PC-3 (cell line): ENCODE data around the gene IQCK. TPM values are rescaled to one million over a fixed set of nuclear protein-coding genes. Genes with fewer than 3 reads are reported as not detected.

Experiments used
- ATAC-seq: fragments of 200-7000 bp; cut with Tn5 transposase; 2 replicates; pipeline ENCODE4 v1.9.1; 2020; ENCODE audit warnings: mild to moderate bottlenecking, moderate library complexity
- BruUV-seq: library from RNA; stranded (reverse); fragments of 400-500 nt; replicated peaks from 2 replicates; lab custom pipeline; 2021; lab: Mats Ljungman, UMichigan
- CTCF ChIA-PET: fragments of 300-600 bp; sonication (Branson Sonifier 250); formaldehyde crosslinking; loops from one replicate; lab custom pipeline; 2022; ENCODE audit warnings: antibody characterized with exemption; lab: Charles Lee
- POLR2A ChIA-PET: fragments of 300-600 bp; sonication (Branson Sonifier 250); formaldehyde crosslinking; loops from one replicate; lab custom pipeline; 2022; ENCODE audit warnings: antibody characterized with exemption; ENCODE audit not compliant: unreplicated experiment; lab: Charles Lee
- DNase-seq: peaks from one replicate; pipeline ENCODE4 v3.0.0-alpha.2; 2015
- H2AFZ ChIP-seq: fragments of 300-600 bp; sonication (generic); 2 replicates; pipeline ENCODE4 v1.6.0; 2016; ENCODE audit warnings: antibody characterized with exemption, low read length
- H3F3A ChIP-seq: fragments of 300-600 bp; sonication (generic); one replicate; pipeline ENCODE4 v1.6.0; 2017; ENCODE audit warnings: antibody characterized with exemption, low read length, control low read depth, mild to moderate bottlenecking; ENCODE audit not compliant: unreplicated experiment
- H3K27ac ChIP-seq: fragments of 300-600 bp; sonication (generic); 2 replicates; pipeline ENCODE4 v1.5.1; 2016; ENCODE audit warnings: mild to moderate bottlenecking, low read length
- H3K27me3 ChIP-seq: fragments of 300-600 bp; sonication (generic); 2 replicates; pipeline ENCODE4 v1.6.1; 2016; ENCODE audit warnings: low read length, mixed read lengths
- H3K36me3 ChIP-seq: fragments of 300-600 bp; sonication (generic); 2 replicates; pipeline ENCODE4 v1.6.1; 2016; ENCODE audit warnings: low read depth, mixed run types, low read length, mixed read lengths
- H3K4me1 ChIP-seq: fragments of 300-600 bp; sonication (generic); 2 replicates; pipeline ENCODE4 v1.5.1; 2016; ENCODE audit warnings: low read length; ENCODE audit not compliant: insufficient read depth
- H3K4me2 ChIP-seq: fragments of 300-600 bp; sonication (generic); 2 replicates; pipeline ENCODE4 v1.6.0; 2016; ENCODE audit warnings: low read length
- H3K4me3 ChIP-seq: fragments of 300-600 bp; sonication (generic); 2 replicates; pipeline ENCODE4 v1.5.1; 2016; ENCODE audit warnings: mild to moderate bottlenecking, low read length, mixed read lengths
- H3K79me2 ChIP-seq: fragments of 300-600 bp; sonication (generic); 2 replicates; pipeline ENCODE4 v1.6.1; 2017; ENCODE audit warnings: low read length, mixed read lengths
- H3K9ac ChIP-seq: fragments of 300-600 bp; sonication (generic); 2 replicates; pipeline ENCODE4 v1.6.0; 2016; ENCODE audit warnings: mild to moderate bottlenecking, low read length
- H3K9me2 ChIP-seq: fragments of 300-600 bp; sonication (generic); replicated peaks from 2 replicates; pipeline ENCODE4 v1.6.1; 2016; ENCODE audit warnings: mixed run types, low read length, mixed read lengths
- H3K9me3 ChIP-seq: fragments of 300-600 bp; sonication (generic); 2 replicates; pipeline ENCODE4 v1.6.1; 2016; ENCODE audit warnings: low read length, mixed read lengths
- H4K20me1 ChIP-seq: fragments of 300-600 bp; sonication (generic); 2 replicates; pipeline ENCODE4 v1.6.1; 2016; ENCODE audit warnings: low read length, mixed read lengths
- CTCF ChIP-seq: fragments of 300-600 bp; sonication (generic); conservative IDR thresholded peaks from 2 replicates; pipeline ENCODE4 v1.5.1; 2017; ENCODE audit warnings: antibody characterized with exemption, low read depth, mild to moderate bottlenecking, low read length
- EZH2 ChIP-seq: fragments of 300-600 bp; sonication (generic); IDR thresholded peaks from one replicate; pipeline ENCODE4 v1.6.1; 2017; ENCODE audit warnings: antibody characterized with exemption, mild to moderate bottlenecking, low read length; ENCODE audit not compliant: unreplicated experiment
- EZH2phosphoT487 ChIP-seq: fragments of 300-600 bp; sonication (generic); IDR thresholded peaks from 2 replicates; pipeline ENCODE4 v1.6.1; 2018; ENCODE audit warnings: mild to moderate bottlenecking, antibody characterized with exemption, low read length, borderline replicate concordance
- intact Hi-C: fragments of 100-400 bp; cut with micrococcal nuclease; formaldehyde crosslinking; loops from 2 replicates; pipeline ENCODE4 v1.9.0; 2023
- total RNA-seq: library from RNA; depleted of rRNA; stranded (reverse); fragments of >200 nt; gene quantifications from 2 replicates; pipeline ENCODE4 v1.2.3, GENCODE V29; 2014

IQCK gene
- total RNA-seq, 1 experiment from 2014 or later: 8.9 TPM

GRCh38 chr16:19881028-19881427, 163.0 kb downstream of the IQCK start:
- Histone ChIP-seq H4K20me1 (no peaks in the 10 kb centered on the region), H2AFZ (no peak overlapping the region), H3K27ac (no peak overlapping the region), H3F3A (no peaks in the 10 kb centered on the region), H3K9me3 (no peaks in the 10 kb centered on the region), H3K9ac (no peak overlapping the region), H3K4me3 (no peak overlapping the region), H3K27me3 (no peaks in the 10 kb centered on the region), H3K4me1 (peaks cover 4% of the 10 kb centered on the region; the same call in 1 of the 2 replicates), H3K79me2 (peaks cover 27% of the 10 kb centered on the region; the same call in 1 of the 2 replicates), H3K36me3 (no peaks in the 10 kb centered on the region), H3K4me2 (no peak overlapping the region), H3K9me2 (no peaks in the 10 kb centered on the region)
- TF ChIP-seq CTCF (no peak), EZH2phosphoT487 (no peak), EZH2 (no peak)
- POLR2A ChIA-PET: no interaction called here
- intact Hi-C loops: no loop called here
- no peak for DNase-seq
- CTCF ChIA-PET: no interaction called here
- no peak for ATAC-seq
- no TSS peak for BruUV-seq

DNA sequence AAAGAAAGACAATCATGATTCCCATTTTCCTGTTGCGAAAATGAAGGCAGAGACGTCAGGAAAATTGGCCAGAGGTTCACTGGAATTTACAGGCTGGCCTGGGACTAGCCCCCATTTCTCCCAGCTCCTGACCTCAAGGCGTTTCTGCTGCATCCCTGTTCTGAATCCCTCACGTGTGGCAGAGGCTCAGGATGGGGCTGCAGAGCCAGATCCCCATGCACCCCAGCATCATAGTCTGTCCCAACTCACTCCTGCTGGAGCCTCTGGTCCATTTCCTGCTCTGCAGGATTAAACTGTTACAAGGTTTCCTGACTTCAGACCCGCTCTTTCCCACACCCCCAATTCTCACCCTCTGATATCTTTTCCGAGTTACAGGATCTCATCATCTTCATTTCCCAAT, 163.7 kb downstream of the IQCK start:
- Histone ChIP-seq H3K4me2 (no peak overlapping the region), H3K9ac (no peak overlapping the region), H3K27me3 (no peaks in the 10 kb centered on the region), H3K9me3 (no peaks in the 10 kb centered on the region), H3K36me3 (no peaks in the 10 kb centered on the region), H3K79me2 (peaks cover 27% of the 10 kb centered on the region; the same call in 1 of the 2 replicates), H3K27ac (no peak overlapping the region), H3K9me2 (no peaks in the 10 kb centered on the region), H3K4me3 (no peak overlapping the region), H3F3A (no peaks in the 10 kb centered on the region), H2AFZ (no peak overlapping the region), H4K20me1 (no peaks in the 10 kb centered on the region), H3K4me1 (peaks cover 4% of the 10 kb centered on the region; the same call in 1 of the 2 replicates)
- ChIA-PET POLR2A (no interaction called here), CTCF (no interaction called here)
- BruUV-seq: no TSS peak
- intact Hi-C loops: no loop called here
- no peak for TF ChIP-seq EZH2phosphoT487
- DNase-seq (no peak), ATAC-seq (no peak)

- H3K9ac ChIP-seq: no peak overlapping the region
- no peak overlapping the region for H2AFZ ChIP-seq
- BruUV-seq: no TSS peak
- no peaks in the 10 kb centered on the region for H3K36me3 ChIP-seq
- no peaks in the 10 kb centered on the region for H3F3A ChIP-seq
- ChIA-PET POLR2A (no interaction called here), CTCF (no interaction called here)
- intact Hi-C loops: no loop called here
- no peaks in the 10 kb centered on the region for H3K9me2 ChIP-seq
- H3K4me1 ChIP-seq: peaks cover 4% of the 10 kb centered on the region; the same call in 1 of the 2 replicates
- no peaks in the 10 kb centered on the region for H3K27me3 ChIP-seq
- no peak overlapping the region for H3K27ac ChIP-seq
- ATAC-seq (no peak), DNase-seq (no peak)
- TF ChIP-seq EZH2: no peak
- TF ChIP-seq EZH2phosphoT487: no peak
- TF ChIP-seq CTCF: no peak
- H3K79me2 ChIP-seq: peaks cover 27% of the 10 kb centered on the region; the same call in 1 of the 2 replicates
- H3K4me2 ChIP-seq: no peak overlapping the region
- H3K9me3 ChIP-seq: no peaks in the 10 kb centered on the region
- no peaks in the 10 kb centered on the region for H4K20me1 ChIP-seq
- no peak overlapping the region for H3K4me3 ChIP-seq
These were observed 164.1 kb downstream of the IQCK start for GRCh38 chr16:19882186-19882585.
